ENCODE results near the gene CLDN2.
"Not testable (repeated sequence)": the region's sequence is repeated elsewhere in the genome, so short reads cannot be mapped to it uniquely, and the experiment has no call there.

The CLDN2 gene, protein sequence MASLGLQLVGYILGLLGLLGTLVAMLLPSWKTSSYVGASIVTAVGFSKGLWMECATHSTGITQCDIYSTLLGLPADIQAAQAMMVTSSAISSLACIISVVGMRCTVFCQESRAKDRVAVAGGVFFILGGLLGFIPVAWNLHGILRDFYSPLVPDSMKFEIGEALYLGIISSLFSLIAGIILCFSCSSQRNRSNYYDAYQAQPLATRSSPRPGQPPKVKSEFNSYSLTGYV

DNA sequence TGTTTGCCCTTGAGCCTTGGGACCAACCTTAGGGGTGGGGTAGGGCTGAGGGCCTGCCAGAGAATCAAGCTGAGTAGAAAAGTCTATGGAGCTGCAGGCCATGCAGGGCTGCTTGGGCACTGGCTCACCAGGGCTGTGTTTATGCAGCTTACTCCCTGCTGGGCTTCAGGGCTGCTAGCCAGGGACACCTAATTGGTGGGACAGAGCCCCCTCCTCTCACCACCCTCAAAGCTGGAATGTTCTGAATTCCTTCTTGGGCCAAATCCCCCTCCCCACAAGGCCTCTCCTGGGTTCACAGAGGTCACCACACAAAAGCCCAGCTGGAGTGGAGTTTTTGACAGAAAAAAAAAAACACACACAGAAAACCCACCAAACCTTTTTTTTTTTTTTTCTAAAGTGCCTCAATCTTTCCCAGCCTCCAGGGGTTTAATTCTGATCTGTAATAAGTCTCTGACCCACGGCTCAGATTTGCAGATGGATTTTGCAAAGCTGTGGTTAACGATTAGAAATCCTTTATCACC, at the start of gene CLDN2:
TSS of gene CLDN2 (plus strand) at position 471 of the 521 bp plus-strand sequence. CDS start 7,827 bp downstream, outside the sequence.
- no peak for DNase-seq

DNA sequence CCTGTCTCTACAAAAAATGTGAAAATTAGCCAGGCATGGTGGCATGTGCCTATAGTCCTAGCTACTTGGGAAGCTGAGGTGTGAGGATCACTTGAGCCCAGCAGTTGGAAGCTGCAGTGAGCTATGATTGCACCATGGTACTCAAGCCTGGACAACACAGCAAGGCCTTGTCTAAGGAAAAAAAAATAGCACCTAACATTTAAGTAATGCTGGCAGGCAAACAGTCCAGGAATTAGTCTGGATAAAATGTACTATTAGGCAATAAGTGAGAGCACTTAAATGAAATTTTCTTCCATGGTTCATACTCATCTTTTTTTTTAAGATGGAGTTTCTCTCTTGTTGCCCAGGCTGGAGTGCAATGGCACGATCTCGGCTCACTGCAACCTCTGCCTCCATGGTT, 47.4 kb upstream of the CLDN2 start:
- not testable (repeated sequence) for DNase-seq

DNA sequence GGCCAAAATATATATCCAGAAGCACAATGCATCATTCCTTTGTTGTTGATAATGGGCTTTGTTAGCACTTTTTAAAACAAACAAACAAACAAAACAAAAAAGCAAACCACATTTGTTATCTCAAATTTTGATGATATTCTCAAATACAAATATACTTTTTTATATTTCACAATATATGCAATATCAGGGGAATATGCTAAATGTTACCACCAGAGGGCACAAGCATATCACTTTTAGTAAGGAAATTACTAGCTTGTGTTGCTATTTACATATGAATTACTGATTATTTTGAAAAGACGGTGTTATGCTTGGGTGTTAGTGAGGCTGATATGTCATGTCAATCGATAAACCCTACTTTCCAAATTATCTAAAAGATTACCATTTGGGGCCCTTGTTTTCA, 46.1 kb upstream of the CLDN2 start:
- DNase-seq, result no peak

DNA sequence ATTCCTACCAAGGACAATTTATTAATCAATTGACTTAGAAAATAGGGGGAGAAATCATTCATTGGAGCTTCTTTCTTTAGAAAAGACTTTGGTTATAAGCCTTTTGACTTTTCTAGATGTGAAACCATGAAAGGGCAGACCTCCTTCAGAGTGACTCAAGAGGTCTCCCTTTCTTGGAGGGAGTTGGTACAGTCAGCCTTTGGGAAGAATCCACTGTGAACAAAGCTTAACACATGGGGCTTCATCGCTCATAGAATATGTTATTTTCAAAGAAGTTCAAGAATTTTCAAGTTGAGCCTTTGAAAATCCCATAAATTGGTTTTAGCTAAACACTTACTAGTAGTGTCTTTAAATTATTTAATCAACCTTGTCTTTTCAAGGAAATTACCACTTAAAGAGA, 45.1 kb upstream of the CLDN2 start:
- no peak for DNase-seq

DNA sequence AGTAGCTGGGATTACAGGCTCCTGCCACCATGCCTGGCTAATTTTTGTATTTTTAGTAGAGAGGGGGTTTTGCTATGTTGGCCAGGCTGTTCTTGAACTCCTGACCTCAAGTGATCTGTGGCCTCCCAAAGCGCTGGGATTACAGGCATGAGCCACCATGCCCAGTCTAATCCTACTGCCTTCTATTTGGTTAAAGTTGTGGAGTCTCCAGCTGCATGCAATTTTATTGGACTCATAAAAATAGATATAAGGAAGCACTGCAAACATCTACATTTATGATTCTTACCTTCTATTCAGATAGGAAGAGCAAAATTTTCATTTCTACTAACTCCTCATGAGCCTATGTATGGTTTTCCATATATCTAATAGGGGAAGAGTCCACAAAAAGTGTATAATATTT, 30.7 kb upstream of the CLDN2 start:
- DNase-seq, result no peak

DNA sequence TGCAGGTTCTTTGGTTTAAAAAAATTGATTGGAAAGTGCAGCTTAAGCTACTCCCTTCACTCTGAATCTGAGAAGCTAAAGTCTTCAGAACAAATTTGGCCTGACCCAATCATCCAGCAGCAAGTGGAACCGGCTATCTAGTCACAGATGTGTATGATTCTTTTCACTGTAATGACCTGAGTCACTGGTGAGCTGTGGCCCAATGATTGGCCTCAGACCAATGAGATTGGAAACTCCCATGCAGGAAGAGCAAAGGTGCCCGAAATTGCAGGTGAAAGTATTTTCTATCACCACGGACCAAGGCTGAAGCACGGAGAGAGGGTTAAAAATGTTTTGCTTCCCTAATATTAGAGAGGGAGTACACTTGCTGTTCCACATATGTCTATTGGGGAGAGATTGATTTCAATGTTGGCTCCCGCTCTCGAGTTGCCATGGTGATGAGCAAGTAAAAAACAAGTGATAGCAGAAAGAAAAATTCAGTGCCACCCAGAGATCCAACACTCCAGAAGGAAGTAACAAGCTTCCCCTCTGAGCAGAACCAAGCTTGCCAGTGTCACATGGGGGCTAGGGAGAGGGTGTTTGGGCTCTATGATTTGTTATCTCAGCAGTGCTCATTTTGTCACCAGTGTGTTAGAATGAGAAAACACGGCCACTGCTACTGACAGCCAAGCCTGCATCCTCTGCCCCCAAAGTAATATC, 28.3 kb upstream of the CLDN2 start:
- no peak for DNase-seq

DNA sequence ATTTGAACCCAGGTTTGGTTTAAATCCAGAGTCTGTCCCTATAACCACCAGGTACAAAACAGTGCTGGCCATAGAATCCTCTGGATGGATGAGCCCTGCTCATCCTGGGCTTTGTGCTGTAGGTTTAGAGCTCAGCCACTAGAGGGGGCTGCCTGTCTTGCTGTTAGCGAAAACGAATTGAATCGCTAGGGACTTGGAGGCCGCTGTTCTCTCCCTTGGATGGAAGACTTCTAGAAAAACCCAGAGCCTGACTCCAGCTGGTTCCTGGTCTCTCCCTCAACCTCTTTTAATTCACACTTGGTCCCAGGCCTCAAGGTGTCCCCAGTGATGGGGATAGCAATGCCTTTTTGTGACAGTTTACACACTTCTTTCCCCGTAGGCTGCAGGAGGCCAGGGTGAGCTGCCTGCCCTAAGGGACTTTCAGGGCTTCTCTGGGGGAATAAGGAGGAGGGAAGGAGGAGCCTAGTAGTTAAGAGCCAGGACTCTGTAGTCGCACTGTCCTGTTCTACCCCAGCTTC, 25.8 kb upstream of the CLDN2 start:
- DNase-seq, result no peak

DNA sequence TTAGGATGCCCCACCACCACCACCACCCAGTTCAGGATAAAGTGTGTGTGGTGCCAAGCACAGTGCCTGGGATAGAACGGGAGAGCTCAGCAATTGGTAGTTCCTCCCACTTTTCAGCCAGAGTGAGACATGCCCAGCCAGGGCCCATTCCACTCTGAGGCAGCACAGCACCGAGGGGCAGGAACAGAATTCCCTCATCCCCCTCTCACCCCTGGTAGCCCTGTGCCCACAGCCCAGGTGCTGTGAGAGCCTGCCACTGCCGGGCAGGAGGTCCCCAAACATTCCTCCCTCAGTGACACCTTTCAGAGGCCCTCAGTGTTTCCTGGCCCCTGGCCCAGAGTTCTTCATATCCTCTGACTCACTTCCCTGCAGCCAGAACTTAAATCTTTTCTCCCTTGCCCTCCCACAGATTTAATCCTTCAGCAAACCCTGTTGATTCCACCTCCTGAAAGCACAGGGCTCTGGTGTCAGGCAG, 25.2 kb upstream of the CLDN2 start:
- DNase-seq, result no peak

DNA sequence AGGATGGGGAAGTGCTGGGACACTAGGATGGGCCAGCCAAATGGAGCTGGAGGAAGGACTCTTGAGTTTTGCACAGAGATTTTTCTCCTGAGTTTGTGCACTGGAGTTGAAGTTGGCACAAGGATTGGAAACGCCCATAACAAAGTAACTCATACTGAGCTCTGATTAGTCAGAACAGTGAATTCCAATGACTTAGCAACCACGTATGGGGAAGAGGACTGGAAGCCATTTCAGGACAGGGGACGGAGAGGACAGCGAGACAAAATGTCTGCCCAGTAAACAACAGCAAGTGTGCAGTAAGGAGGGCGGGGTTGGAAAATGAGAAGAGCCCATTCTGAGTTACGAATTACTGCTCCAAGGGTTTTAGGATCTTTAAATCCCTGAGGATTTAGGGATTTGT, 22.9 kb upstream of the CLDN2 start:
- DNase-seq, result no peak

DNA sequence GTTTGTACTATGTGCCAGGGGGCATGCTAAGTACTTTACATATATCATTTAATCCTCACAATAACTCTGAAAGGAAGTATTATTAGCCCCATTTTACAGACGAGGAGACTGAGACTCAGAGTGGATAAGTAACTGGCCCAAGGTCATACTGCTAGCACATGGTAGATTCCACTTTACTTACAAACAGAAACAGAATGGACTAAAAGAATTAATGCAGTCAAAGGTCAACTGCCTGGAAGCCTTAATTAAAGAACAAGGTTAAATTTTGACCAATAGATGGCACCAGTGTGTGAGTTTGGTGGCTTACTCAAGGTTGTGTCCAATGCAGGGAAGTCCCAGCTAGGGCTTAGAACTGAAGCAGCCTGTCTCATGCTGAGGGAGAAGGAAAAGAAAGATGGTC, 21.7 kb upstream of the CLDN2 start:
- no peak for DNase-seq

DNA sequence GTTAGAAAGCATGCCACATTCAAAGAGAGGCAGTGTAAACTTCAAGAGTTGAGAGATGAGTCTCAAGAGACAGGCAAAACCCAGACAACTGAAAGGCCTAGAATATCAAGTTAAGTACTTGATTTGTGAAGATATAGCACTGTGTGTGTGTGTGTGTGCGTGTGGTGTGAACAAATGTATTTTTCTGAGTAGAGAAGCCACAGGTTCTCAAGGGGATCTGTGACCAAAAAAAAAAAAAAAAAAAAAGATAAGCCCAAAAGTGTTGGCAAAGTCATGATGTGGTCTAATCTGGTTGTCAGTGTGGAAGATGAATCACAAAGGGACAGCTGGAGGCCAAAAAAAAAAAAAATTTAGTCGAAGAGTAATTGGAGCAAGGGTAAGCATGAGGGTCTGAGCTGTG, 20.9 kb upstream of the CLDN2 start:
- no peak for DNase-seq

DNA sequence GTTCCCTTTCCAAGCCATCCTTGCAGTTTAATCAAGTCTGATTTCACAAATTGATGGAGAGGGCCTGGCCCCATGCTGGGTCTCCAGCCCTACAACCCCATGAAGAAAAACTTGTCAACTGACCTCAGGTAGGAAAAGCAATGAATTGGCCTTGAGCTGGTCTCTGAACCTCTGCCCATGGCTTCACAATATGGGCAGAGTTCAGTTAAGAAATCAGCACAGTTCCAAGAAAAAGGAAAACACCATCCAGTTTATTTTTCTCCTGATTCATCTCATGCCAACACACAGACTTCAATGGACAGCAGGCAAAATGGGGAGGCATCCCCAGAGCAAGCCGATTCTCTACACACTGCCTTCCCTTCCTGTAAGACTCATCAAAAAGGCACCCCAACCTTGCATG, 20.4 kb upstream of the CLDN2 start:
- no peak for DNase-seq

DNA sequence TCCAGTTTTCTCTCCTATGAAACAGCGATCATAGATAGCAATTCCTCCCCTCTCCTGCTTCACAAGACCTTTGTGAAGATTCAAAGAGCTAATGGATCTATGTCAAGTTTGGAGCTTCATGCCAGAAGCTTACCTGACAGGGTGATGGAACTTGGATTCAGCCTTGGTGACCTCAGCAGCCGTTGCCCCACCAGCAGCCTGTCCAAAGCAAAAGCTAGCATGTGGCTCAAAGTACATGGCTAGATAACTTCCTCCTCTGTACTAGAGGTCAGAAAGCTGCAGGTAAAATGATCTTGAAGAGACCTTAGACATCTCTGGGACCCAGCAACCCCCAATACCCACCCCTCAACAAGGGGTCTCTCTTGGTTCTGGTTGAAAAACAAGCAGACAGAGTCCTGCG, 18.9 kb upstream of the CLDN2 start:
- no peak for DNase-seq

DNA sequence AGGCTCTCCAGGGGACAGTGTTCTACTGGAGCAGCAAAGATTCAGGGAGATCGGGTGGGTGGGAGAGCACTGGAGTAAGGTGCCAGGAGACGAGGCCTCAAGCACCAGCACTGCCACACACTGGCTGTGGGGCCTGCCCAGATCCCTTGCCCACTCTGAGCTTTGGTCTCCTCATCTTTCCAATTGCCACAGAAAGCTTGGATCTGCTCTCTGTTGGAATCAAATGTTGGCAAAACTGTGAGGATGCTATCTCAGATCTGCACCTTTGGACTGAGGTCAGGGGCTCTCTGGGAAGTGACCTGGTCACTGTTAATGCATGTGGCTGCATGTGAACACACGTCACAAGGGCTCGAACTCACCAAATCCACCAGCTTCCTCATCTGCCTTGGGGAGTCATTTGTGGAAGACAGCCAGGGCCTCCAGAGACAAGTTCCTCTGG, 18.4 kb upstream of the CLDN2 start:
- no peak for DNase-seq

DNA sequence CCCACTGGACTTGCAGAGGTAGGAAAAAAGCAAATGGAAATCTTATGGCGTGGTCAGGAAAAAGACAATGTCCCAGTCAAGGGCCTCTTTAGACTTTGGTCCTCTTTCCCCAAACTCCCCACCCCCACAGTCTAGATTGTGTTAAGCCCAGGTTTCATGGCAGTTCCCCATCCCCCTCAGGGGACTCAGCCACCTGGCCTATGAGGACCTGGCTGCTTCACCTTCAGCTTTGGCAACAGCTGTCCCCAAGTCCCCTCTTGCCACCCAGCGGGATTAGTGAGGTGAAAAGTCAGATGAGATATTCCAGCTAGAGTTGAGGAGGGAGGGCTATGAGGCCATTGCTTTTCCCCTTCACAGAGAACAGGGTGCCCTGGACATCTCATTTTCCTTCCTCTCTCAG, 17.5 kb upstream of the CLDN2 start:
- DNase-seq, result no peak

DNA sequence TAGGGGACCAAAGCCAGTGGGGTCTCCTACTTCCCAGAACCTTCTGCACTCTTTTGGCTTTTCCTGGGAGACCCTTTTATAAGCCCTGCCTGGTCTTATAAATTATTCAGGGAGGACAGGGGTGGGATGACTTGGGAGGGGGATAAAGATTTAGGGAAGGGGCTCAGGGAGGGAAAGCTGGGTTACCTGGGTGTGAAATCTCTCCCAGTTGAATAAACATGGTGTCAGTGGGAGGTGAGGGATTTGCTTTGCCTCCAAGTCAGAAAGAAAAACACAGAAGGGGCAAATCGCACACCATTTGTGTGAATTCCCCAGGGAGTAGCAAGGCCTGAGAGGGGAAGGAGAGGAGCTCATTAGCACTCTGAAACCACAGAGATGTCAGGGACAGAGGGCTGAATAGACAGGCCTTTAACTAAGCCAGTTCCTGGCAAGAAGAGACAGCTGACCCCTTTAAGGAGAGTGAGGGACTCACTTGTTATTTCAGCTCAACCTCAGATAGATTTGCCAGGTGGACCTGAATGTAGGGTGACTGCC, 16.8 kb upstream of the CLDN2 start, which contains the start of gene RIPPLY1:
TSS of gene RIPPLY1 (minus strand) at position 51 of the 534 bp plus-strand sequence. CDS start 54 bp downstream, outside the sequence.
- no peak for DNase-seq

DNA sequence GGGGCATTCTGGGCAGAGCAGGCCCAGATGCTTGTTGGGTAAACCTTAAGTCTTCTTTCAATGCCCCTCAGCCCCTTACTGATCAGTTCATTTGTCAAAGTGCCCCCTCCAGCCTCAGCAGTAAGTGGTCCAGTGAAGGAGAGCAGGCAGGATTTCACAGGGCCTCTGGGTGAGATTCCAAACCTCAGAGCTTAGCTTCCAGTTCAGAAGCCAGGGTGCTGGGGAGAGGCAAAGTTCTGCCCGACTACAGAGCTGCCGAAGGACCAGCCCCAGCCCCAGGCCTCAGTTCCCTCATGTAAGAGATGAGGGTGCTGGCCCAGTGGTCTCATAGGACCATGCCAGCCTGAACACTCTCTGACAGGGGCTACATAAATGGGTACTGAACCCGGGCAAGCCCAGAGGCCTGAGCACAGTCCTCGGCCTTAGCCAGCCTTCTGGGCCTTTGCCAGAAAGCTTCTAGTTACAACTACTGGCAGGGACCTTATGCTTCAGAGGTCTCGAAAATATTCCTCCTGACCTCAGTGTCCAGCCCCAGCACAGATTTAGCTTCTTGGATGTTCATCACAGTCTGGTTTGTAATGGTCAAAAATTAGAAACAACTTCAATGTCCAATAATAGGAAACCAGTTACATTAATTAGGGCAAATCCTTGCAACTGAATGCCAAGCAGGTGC, 16.2 kb upstream of the CLDN2 start:
- DNase-seq, result no peak

DNA sequence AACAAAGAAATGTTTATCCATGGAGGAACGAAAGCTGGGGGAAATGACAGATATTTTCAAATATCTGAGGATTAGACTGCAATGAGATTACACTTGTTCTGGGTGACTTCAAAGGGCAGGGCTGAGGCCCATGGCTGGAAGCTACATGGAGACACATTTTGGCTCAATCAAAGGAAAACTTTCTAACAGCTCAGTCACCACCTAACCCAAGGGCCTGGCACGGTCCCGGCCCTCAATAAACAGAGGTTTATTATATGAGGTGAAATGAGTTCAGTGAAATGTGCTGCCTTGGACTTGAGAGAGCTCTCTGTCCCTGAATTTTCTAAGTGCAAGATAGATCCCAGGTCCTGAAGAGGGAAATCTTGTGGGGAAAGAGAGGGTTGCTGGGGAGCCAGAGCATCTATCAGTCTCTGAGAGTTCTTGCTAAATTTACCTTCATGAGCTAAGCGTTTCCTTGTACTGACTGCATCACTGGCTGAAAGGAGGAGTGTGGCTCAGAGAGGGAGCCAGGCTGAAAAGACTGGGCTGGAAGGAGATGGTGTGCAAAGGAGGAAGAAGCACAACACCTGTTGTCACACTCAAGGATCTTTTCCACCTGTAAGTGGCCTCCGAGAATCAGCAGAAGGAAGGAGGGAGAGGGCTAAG, 15.0 kb upstream of the CLDN2 start:
- DNase-seq, result no peak

DNA sequence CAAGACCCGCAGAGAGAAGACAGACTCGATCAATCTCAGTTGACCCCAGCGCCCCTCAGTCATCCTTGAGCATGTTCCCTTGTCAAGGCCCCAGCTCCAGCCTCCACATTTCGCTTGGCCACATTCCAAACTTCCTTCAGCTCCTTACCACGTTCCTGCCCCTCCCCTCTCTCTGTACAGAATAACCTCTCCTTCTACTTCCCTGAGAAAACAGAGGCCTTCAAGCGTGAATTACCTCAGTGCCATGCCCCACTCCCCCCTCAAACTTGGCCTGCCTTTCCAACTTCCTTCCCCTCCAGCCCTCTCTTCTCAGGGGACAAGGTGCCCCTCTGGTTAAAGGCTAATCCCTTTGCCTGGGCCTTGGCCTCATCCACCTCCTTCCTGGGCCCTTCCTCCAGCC, 13.8 kb upstream of the CLDN2 start:
- DNase-seq, result no peak

DNA sequence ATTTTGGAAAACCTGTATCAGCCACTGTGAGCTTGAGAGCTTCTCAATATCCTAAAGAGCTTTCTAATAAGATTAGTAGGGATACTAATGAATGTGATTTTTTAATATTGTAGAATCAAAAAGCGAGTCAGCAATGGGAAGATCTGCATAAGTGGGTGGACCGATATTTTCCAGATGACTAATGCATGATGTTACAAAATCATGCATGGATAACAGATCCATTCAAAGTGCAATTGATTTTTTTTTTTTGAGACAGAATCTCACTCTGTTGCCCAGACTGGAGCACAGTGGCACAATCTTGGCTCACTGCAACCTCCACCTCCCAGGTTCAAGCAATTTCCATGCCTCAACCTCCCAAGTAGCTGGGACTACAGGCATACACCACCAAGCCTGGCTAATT, 7.3 kb upstream of the CLDN2 start:
- no peak for DNase-seq

DNA sequence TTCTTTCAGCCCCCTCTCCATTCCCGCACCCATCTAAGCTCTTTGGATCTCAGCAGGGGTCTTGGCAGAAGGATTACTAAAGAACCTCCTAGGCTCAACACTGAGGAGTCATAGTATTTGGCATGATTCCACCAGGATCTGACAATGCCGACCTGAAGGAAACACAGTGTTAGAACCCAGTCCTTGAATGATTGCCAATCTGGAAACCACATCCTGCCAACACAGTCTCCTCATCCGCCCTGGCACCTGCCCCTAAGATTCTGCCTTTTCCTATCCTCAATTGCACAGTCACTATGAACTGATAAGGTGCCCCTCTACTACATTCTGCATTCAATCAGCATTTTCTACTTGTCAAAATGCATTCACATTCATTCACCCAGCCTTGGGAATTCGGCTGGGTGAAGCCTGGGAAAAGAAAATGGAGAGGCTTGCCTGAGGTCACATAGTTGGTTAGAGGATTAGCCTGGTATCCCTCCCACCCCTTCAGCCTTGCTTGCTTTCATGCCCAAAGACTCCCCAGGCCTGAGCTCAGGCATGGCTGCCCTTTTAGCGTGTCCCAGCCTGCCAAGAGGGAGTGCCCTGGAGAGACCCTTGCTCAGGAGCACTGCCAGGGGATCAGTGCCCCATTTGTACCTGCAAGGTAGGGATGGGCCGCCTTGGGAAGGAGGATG, 2.2 kb upstream of the CLDN2 start:
- DNase-seq, result no peak

DNA sequence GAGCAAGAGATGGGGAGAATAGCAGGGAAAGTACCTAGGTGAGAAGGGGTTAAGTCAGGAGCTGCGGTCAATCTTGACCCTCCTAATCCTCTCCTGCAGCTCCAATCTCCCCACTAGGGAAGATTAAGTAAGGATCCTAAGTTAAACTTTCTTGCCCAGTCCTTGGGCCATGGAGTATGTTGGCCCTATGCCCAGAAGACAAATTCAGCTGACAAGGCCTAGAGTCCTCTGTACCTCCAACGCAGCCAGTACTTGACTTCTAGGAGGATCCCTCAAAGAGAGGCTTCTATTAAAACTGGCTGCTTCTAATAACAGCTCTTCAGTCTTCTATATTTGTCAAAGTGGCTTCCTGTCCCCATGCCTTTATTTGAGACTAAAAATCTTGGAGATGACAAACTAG, 1.4 kb downstream of the CLDN2 start:
- no peak for DNase-seq

Data from NCI-H774 (cell line).